ENCODE measurements around the gene SLC30A3. TPM values are rescaled to one million over a fixed set of nuclear protein-coding genes. Genes with fewer than 3 reads are reported as not detected.

The SLC30A3 gene
- total and polyA plus RNA-seq, 10 of the 15 experiments (the other 5 are each of a cell fraction or from before 2014, with no cell fraction given) = 0.23 TPM; not detected in 9

GRCh38 chr2:27236136-27236535 is 26.7 kb downstream of the SLC30A3 start:
- WGBS (ENCODE audit: insufficient coverage, insufficient replicate concordance, low lambda C conversion rate, missing lambda C conversion rate) = 96% methylated on average over 12 of the region's 12 CpGs
- Histone ChIP-seq H3K9me3 (replicated peaks; ENCODE audit: control insufficient read depth, insufficient read depth, low read length) (no peaks in the 10 kb centered on the region), H3K27ac (ENCODE audit: control insufficient read depth, insufficient read depth) (no peak overlapping the region), H3K4me1 (ENCODE audit: control insufficient read depth, insufficient read depth, low read length) (no peaks in the 10 kb centered on the region), H3K27me3 (replicated peaks in 1 of 2; ENCODE audit: control insufficient read depth in 2 of 2, insufficient read depth in 2 of 2, low read length in 1 of 2) (no peaks in the 10 kb centered on the region), H4K20me1 (ENCODE audit: control insufficient read depth, insufficient read depth) (no peaks in the 10 kb centered on the region), H3K4me3 (no peak overlapping the region), H3K79me2 (ENCODE audit: control insufficient read depth, insufficient read depth, low read length) (no peaks in the 10 kb centered on the region), H2AFZ (ENCODE audit: control insufficient read depth, low read depth, low read length) (no peak overlapping the region), H3K36me3 (ENCODE audit: control insufficient read depth in 2 of 2, insufficient read depth in 2 of 2, low read length in 1 of 2) (peaks cover 49 to 68% of the 10 kb centered on the region in 2 experiments), H3K9ac (ENCODE audit: control insufficient read depth, insufficient read depth, low read length) (no peak overlapping the region), H3K4me2 (ENCODE audit: control insufficient read depth, insufficient read depth) (no peak overlapping the region)
- ChIA-PET POLR2A (no interaction called here), RAD21 (ENCODE audit: unreplicated experiment) (no interaction called here), SMC1A (ENCODE audit: uncharacterized antibody, unreplicated experiment) (no interaction called here), CTCF (interaction anchor here (1.1 kb wide), 1 partner anchor 67 kb away, joined by 3 read pairs; no protein-coding TSS in a partner anchor)
- ATAC-seq (no peak), DNase-seq (ENCODE audit: low read depth, low spot score) (no peak), FAIRE-seq (no peak)
- intact Hi-C loops (cut with micrococcal nuclease; ENCODE audit: unreplicated experiment) (no loop called here), in situ Hi-C loops (cut with MboI) (no loop called here)
- no TSS peak for BruUV-seq (replicated peaks)
- TF ChIP-seq BCLAF1 (IDR thresholded peaks at IDR 0.05) = no peak
- TF ChIP-seq NFYA (IDR thresholded peaks at IDR 0.05; ENCODE audit: borderline replicate concordance, low read depth, low read length) = no peak
- no peak for TF ChIP-seq HCFC1 (IDR thresholded peaks at IDR 0.05; ENCODE audit: low read length)
- TF ChIP-seq PRDM15 (CRISPR knock-in tag; IDR thresholded peaks at IDR 0.05) = no peak
- no peak for TF ChIP-seq POU2F2 (IDR thresholded peaks at IDR 0.05; ENCODE audit: borderline replicate concordance, low read depth, low read length)
- no peak for TF ChIP-seq ATF3 (IDR thresholded peaks at IDR 0.05; ENCODE audit: borderline replicate concordance, extremely low read depth, low read depth, low read length)
- no peak for TF ChIP-seq SMC3 (IDR thresholded peaks at IDR 0.05; ENCODE audit: borderline replicate concordance, low read length)
- TF ChIP-seq TCF7 (IDR thresholded peaks at IDR 0.05; ENCODE audit: borderline replicate concordance) = no peak
- TF ChIP-seq IRF3 (IDR thresholded peaks at IDR 0.05) = no peak
- no peak for TF ChIP-seq TAF1 (IDR thresholded peaks at IDR 0.05; ENCODE audit: borderline replicate concordance, low read depth, low read length)
- no peak for TF ChIP-seq PML (IDR thresholded peaks at IDR 0.05; ENCODE audit: low read length)
- TF ChIP-seq ZZZ3 (IDR thresholded peaks at IDR 0.05; ENCODE audit: control insufficient read depth, insufficient read length, low read depth) = no peak
- TF ChIP-seq ZNF384 (IDR thresholded peaks at IDR 0.05; ENCODE audit: borderline replicate concordance, low read depth, low read length) = no peak
- TF ChIP-seq FOS (IDR thresholded peaks at IDR 0.05; ENCODE audit: borderline replicate concordance, extremely low read depth, insufficient read length) = no peak
- TF ChIP-seq NFYB (IDR thresholded peaks at IDR 0.05; ENCODE audit: insufficient read depth, low read depth, low read length) = no peak

Measured in GM12878 (cell line).